GM21447 (cell line): ENCODE measurements around the gene DIAPH3.

Experiments used
- ATAC-seq: cut with Tn5 transposase; IDR thresholded peaks from one replicate; pipeline ENCODE4 v1.9.1; 2021; ENCODE audit not compliant: unreplicated experiment

The DIAPH3 gene

GRCh38 chr13:59877933-59878332 is 285.8 kb downstream of the DIAPH3 start:
- ATAC-seq: no peak

GRCh38 chr13:59874973-59875372 is 288.8 kb downstream of the DIAPH3 start:
- no peak for ATAC-seq

- ATAC-seq: no peak
Measured at GRCh38 chr13:59873856-59874255, 289.9 kb downstream of the DIAPH3 start.

GRCh38 chr13:59873309-59873708 is 290.4 kb downstream of the DIAPH3 start:
- ATAC-seq: no peak

- no peak for ATAC-seq
Measured at GRCh38 chr13:59867867-59868266, 295.9 kb downstream of the DIAPH3 start.

GRCh38 chr13:59865398-59865797 is 298.3 kb downstream of the DIAPH3 start:
- ATAC-seq: no peak

- ATAC-seq: no peak
Measured at GRCh38 chr13:59863621-59864020, 300.1 kb downstream of the DIAPH3 start.

- no peak for ATAC-seq
Measured at GRCh38 chr13:59861676-59862075, 302.1 kb downstream of the DIAPH3 start.

GRCh38 chr13:59856281-59856810 is 307.4 kb downstream of the DIAPH3 start:
- no peak for ATAC-seq

- no peak for ATAC-seq
Measured at GRCh38 chr13:59846845-59847620, 316.7 kb downstream of the DIAPH3 start.

- no peak for ATAC-seq
Measured at GRCh38 chr13:59843040-59843439, 320.7 kb downstream of the DIAPH3 start.

GRCh38 chr13:59842507-59842906 is 321.2 kb downstream of the DIAPH3 start:
- no peak for ATAC-seq

- no peak for ATAC-seq
Measured at GRCh38 chr13:59839186-59839585, 324.5 kb downstream of the DIAPH3 start.

- no peak for ATAC-seq
Measured at GRCh38 chr13:59837101-59837500, 326.6 kb downstream of the DIAPH3 start.

- ATAC-seq: no peak
Measured at GRCh38 chr13:59835569-59835968, 328.2 kb downstream of the DIAPH3 start.

GRCh38 chr13:59834801-59835200 is 328.9 kb downstream of the DIAPH3 start:
- ATAC-seq: no peak

- no peak for ATAC-seq
Measured at GRCh38 chr13:59829690-59830089, 334.0 kb downstream of the DIAPH3 start.

- ATAC-seq: no peak
Measured at GRCh38 chr13:59823486-59823885, 340.2 kb downstream of the DIAPH3 start.

GRCh38 chr13:59809564-59809963 is 354.2 kb downstream of the DIAPH3 start:
- ATAC-seq: no peak

GRCh38 chr13:59806801-59807200 is 356.9 kb downstream of the DIAPH3 start:
- no peak for ATAC-seq

- ATAC-seq: no peak
Measured at GRCh38 chr13:59801107-59801880, 362.4 kb downstream of the DIAPH3 start.

GRCh38 chr13:59793107-59793506 is 370.6 kb downstream of the DIAPH3 start:
- no peak for ATAC-seq
